Activated CD4-positive, alpha-beta T cell treated with anti-CD3 and anti-CD28 coated beads, Interleukin-2, Interleukin-4, amounts not matched to agents 100 ng/mL and 50 ng/mL, durations not matched to agents 16 hours and 8 hours (primary cell): ENCODE results near the gene CNOT1.
"Not testable (repeated sequence)": the region's sequence is repeated elsewhere in the genome, so short reads cannot be mapped to it uniquely, and the experiment has no call there.

Experiments used
- DNase-seq: peaks from one replicate; pipeline ENCODE4 v3.0.0-alpha.2; 2020; ENCODE audit warnings: low spot score

CNOT1 gene

GRCh38 chr16:58582133-58582532, 47.5 kb downstream of the CNOT1 start:
- no peak for DNase-seq

- DNase-seq, result no peak
These were observed 50.0 kb downstream of the CNOT1 start for GRCh38 chr16:58579587-58579986.

GRCh38 chr16:58578642-58579041, 51.0 kb downstream of the CNOT1 start:
- no peak for DNase-seq

GRCh38 chr16:58577141-58577540, 52.5 kb downstream of the CNOT1 start:
- no peak for DNase-seq

- no peak for DNase-seq
These were observed 54.7 kb downstream of the CNOT1 start for GRCh38 chr16:58574895-58575294.

- DNase-seq, result not testable (repeated sequence)
These were observed 63.9 kb downstream of the CNOT1 start for GRCh38 chr16:58565697-58566096.

- DNase-seq, result no peak
These were observed 65.9 kb downstream of the CNOT1 start for GRCh38 chr16:58563775-58564174.

GRCh38 chr16:58563235-58563634, 66.4 kb downstream of the CNOT1 start:
- DNase-seq, result no peak

GRCh38 chr16:58556678-58557077, 72.9 kb downstream of the CNOT1 start:
- DNase-seq, result no peak

- no peak for DNase-seq
These were observed 78.1 kb downstream of the CNOT1 start for GRCh38 chr16:58551496-58551895.

GRCh38 chr16:58548378-58548777, 81.2 kb downstream of the CNOT1 start:
- no peak for DNase-seq

- DNase-seq, result no peak
These were observed 85.9 kb downstream of the CNOT1 start for GRCh38 chr16:58543685-58544084.

GRCh38 chr16:58542291-58542690, 87.3 kb downstream of the CNOT1 start:
- DNase-seq, result no peak

GRCh38 chr16:58541711-58542110, 87.9 kb downstream of the CNOT1 start:
- no peak for DNase-seq

GRCh38 chr16:58537124-58537906, 92.3 kb downstream of the CNOT1 start:
- DNase-seq, result no peak

- DNase-seq, result no peak
These were observed 93.3 kb downstream of the CNOT1 start for GRCh38 chr16:58536278-58536677.

GRCh38 chr16:58535100-58535499, 94.5 kb downstream of the CNOT1 start:
- DNase-seq, result no peak

GRCh38 chr16:58533751-58534470, 95.7 kb downstream of the CNOT1 start:
- DNase-seq, result no peak

- DNase-seq, result no peak
These were observed 97.2 kb downstream of the CNOT1 start for GRCh38 chr16:58532414-58532813.

- DNase-seq, result no peak
These were observed 99.4 kb downstream of the CNOT1 start for GRCh38 chr16:58530179-58530578.

GRCh38 chr16:58519707-58520106, 109.9 kb downstream of the CNOT1 start:
- DNase-seq, result no peak

- DNase-seq, result no peak
These were observed 110.7 kb downstream of the CNOT1 start for GRCh38 chr16:58518980-58519368.
